Caco-2 (cell line): Measurements from ENCODE around the gene ARHGAP9. TPM values are rescaled to one million over a fixed set of nuclear protein-coding genes. Genes with fewer than 3 reads are reported as not detected.
"Not testable (repeated sequence)": the region's sequence is repeated elsewhere in the genome, so short reads cannot be mapped to it uniquely, and the experiment has no call there.

Experiments used
- BruUV-seq: library from RNA; stranded (reverse); fragments of 400-500 nt; replicated peaks from 2 replicates; lab custom pipeline; 2021; lab: Mats Ljungman, UMichigan
- CTCF ChIA-PET: fragments of 300-600 bp; sonication (Branson Sonifier 250); formaldehyde crosslinking; loops from one replicate; lab custom pipeline; 2022; ENCODE audit warnings: antibody characterized with exemption; lab: Charles Lee
- POLR2A ChIA-PET: fragments of 300-600 bp; sonication (Branson Sonifier 250); formaldehyde crosslinking; loops from one replicate; lab custom pipeline; 2022; ENCODE audit warnings: antibody characterized with exemption; lab: Charles Lee
- DNase-seq, 2 experiments: peaks; one replicate each; pipeline versions ENCODE4 v3.0.0 to v3.0.0-alpha.2; 2020 to 2022
- H3K27me3 ChIP-seq: replicated peaks from 2 replicates; pipeline ENCODE4 v1.6.0; 2011; ENCODE audit warnings: low read length; ENCODE audit not compliant: control insufficient read depth, insufficient read depth
- H3K36me3 ChIP-seq: 2 replicates; pipeline ENCODE4 v1.5.1; 2011; ENCODE audit warnings: low read length; ENCODE audit not compliant: control insufficient read depth, insufficient read depth
- H3K4me1 ChIP-seq: fragments of 250-450 bp; sonication (Bioruptor Pico); 2 replicates; pipeline ENCODE4 v1.5.1; 2020; ENCODE audit warnings: mild to moderate bottlenecking
- H3K4me3 ChIP-seq: 2 replicates; pipeline ENCODE4 v1.5.1; 2011; ENCODE audit warnings: low read depth, mild to moderate bottlenecking, control low read depth, low read length
- H3K9me3 ChIP-seq: fragments of 250-450 bp; sonication (Bioruptor Pico); 2 replicates; pipeline ENCODE4 v1.5.1; 2020; ENCODE audit warnings: mild to moderate bottlenecking, moderate library complexity
- H3K27ac Mint-ChIP-seq: one replicate; pipeline ENCODE4 v1.8.0; 2022; ENCODE audit warnings: mixed read lengths; ENCODE audit not compliant: unreplicated experiment
- H3K27me3 Mint-ChIP-seq: one replicate; pipeline ENCODE4 v1.8.0; 2022; ENCODE audit warnings: mixed read lengths; ENCODE audit not compliant: insufficient read depth, unreplicated experiment
- H3K36me3 Mint-ChIP-seq: one replicate; pipeline ENCODE4 v1.8.0; 2022; ENCODE audit warnings: mild to moderate bottlenecking, mixed read lengths; ENCODE audit not compliant: insufficient read depth, unreplicated experiment
- H3K4me1 Mint-ChIP-seq: one replicate; pipeline ENCODE4 v1.8.0; 2022; ENCODE audit warnings: low read depth, mixed read lengths; ENCODE audit not compliant: unreplicated experiment
- H3K4me3 Mint-ChIP-seq: one replicate; pipeline ENCODE4 v1.8.0; 2022; ENCODE audit warnings: mild to moderate bottlenecking, moderate library complexity, mixed read lengths; ENCODE audit not compliant: unreplicated experiment
- H3K9me3 Mint-ChIP-seq: one replicate; pipeline ENCODE4 v1.8.0; 2022; ENCODE audit warnings: mixed read lengths; ENCODE audit not compliant: unreplicated experiment
- intact Hi-C: fragments of 100-400 bp; cut with micrococcal nuclease; formaldehyde crosslinking; loops from one replicate; pipeline ENCODE4 v1.10.0; 2022; ENCODE audit not compliant: unreplicated experiment
- total RNA-seq: library from RNA; stranded (reverse); gene quantifications from 2 replicates; pipeline ENCODE4 v1.2.3, GENCODE V29; 2022
- TF ChIP-seq, protein P1 (sequence below), 2 experiments: fragments of 200-600 bp in 1 of 2; IDR thresholded peaks; 1 replicate in 1 of 2; 2 replicates in 1 of 2; pipeline versions ENCODE4 v1.5.1 to v1.8.0; 2011 to 2022; ENCODE audit warnings: antibody characterized with exemption in 1 of 2, control low read depth in 1 of 2, inconsistent platforms in 1 of 2, low read depth in 1 of 2, low read length in 1 of 2, mild to moderate bottlenecking in 1 of 2, moderate library complexity in 1 of 2; ENCODE audit not compliant: insufficient read depth in 1 of 2, severe bottlenecking in 1 of 2, unreplicated experiment in 1 of 2

The ARHGAP9 gene
- total RNA-seq, 1 experiment from 2014 or later = 0.75 TPM

DNA sequence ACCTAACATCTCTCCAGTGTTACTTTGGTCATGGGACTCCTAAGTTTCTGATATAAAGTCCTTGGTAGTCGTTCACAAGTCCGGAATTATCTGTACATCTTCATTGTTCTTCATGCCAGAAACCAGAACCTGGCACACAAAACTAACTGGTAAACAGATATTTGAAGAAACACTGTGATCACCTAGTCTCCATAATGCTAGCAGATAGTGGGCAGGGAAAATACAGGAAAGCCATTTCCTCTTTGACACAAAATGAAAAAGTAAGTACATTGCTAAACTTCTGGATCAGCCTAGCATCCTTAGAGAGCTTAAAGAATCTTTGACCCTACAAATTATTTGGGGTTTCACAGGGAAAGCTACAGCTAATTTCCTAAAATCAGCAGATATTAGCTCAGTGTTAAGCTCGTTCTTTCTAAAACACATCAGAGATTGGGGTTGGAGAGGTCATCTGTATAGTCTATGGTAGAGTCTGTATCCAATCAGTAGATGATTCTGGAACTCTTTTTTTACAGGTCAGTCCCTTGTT lies 35.8 kb upstream of the ARHGAP9 start:
- BruUV-seq = no TSS peak
- intact Hi-C loops = no loop called here

DNA sequence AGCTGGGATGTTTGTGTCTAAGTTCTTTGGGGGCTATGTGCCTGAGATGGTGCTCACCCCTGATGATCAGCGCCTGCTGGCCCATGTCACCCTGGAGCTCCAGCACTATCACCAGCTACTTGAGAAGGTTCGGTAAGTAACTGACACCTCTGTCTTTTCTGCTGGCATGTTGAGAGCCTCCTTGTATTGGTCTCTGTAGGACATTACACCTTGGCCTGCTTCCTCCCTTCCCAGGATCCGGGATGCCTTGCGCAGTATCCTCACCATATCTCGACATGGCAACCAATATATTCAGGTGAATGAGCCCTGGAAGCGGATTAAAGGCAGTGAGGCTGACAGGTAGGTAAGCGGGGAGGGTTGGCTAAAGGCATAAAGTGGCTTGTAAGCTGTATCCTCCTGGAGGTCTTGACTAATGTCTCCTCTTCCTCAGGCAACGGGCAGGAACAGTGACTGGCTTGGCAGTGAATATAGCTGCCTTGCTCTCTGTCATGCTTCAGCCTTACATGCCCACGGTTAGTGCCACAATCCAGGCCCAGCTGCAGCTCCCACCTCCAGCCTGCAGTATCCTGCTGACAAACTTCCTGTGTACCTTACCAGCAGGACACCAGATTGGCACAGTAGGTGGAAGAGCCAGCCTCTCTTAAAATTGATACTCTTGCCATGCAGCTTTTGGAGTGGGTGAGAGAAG lies 35.2 kb upstream of the ARHGAP9 start:
- DNase-seq = no peak
- TF ChIP-seq, protein P1, sequence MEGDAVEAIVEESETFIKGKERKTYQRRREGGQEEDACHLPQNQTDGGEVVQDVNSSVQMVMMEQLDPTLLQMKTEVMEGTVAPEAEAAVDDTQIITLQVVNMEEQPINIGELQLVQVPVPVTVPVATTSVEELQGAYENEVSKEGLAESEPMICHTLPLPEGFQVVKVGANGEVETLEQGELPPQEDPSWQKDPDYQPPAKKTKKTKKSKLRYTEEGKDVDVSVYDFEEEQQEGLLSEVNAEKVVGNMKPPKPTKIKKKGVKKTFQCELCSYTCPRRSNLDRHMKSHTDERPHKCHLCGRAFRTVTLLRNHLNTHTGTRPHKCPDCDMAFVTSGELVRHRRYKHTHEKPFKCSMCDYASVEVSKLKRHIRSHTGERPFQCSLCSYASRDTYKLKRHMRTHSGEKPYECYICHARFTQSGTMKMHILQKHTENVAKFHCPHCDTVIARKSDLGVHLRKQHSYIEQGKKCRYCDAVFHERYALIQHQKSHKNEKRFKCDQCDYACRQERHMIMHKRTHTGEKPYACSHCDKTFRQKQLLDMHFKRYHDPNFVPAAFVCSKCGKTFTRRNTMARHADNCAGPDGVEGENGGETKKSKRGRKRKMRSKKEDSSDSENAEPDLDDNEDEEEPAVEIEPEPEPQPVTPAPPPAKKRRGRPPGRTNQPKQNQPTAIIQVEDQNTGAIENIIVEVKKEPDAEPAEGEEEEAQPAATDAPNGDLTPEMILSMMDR (IDR thresholded peaks at IDR 0.05; ENCODE audit: insufficient read depth in 1 of 2, low read depth in 1 of 2, low read length in 1 of 2, severe bottlenecking in 1 of 2, unreplicated experiment in 1 of 2) = no peak
- Mint-ChIP-seq H3K4me1 (peaks cover 22% of the 10 kb centered on the region), H3K27ac (no peak overlapping the region), H3K9me3 (no peaks in the 10 kb centered on the region), H3K4me3 (no peak overlapping the region), H3K27me3 (no peaks in the 10 kb centered on the region), H3K36me3 (peaks cover 100% of the 10 kb centered on the region)
- ChIA-PET CTCF (no interaction called here), POLR2A (no interaction called here)
- intact Hi-C loops = no loop called here
- no peaks in the 10 kb centered on the region for H3K27me3 ChIP-seq
- peaks cover 9% of the 10 kb centered on the region; the same call in 1 of the 2 replicates for H3K4me1 ChIP-seq
- H3K9me3 ChIP-seq = no peaks in the 10 kb centered on the region
- no TSS peak for BruUV-seq
- no peak overlapping the region for H3K4me3 ChIP-seq
- peaks cover 4% of the 10 kb centered on the region for H3K36me3 ChIP-seq

More for the DNA sequence above, 35.8 kb upstream of the ARHGAP9 start:
- no peaks in the 10 kb centered on the region for H3K9me3 Mint-ChIP-seq
- no peak for DNase-seq
- peaks cover 100% of the 10 kb centered on the region for H3K36me3 Mint-ChIP-seq
- H3K4me1 Mint-ChIP-seq = peaks cover 22% of the 10 kb centered on the region
- no peaks in the 10 kb centered on the region for H3K9me3 ChIP-seq
- H3K36me3 ChIP-seq = peaks cover 4% of the 10 kb centered on the region
- H3K4me3 Mint-ChIP-seq = no peak overlapping the region
- H3K4me1 ChIP-seq = peaks cover 9% of the 10 kb centered on the region; the same call in 1 of the 2 replicates
- H3K27me3 Mint-ChIP-seq = no peaks in the 10 kb centered on the region
- no peaks in the 10 kb centered on the region for H3K27me3 ChIP-seq
- ChIA-PET CTCF (no interaction called here), POLR2A (no interaction called here)
- H3K27ac Mint-ChIP-seq = no peak overlapping the region
- TF ChIP-seq, protein P1 (IDR thresholded peaks at IDR 0.05; ENCODE audit: insufficient read depth in 1 of 2, low read depth in 1 of 2, low read length in 1 of 2, severe bottlenecking in 1 of 2, unreplicated experiment in 1 of 2) = no peak
- no peak overlapping the region for H3K4me3 ChIP-seq

DNA sequence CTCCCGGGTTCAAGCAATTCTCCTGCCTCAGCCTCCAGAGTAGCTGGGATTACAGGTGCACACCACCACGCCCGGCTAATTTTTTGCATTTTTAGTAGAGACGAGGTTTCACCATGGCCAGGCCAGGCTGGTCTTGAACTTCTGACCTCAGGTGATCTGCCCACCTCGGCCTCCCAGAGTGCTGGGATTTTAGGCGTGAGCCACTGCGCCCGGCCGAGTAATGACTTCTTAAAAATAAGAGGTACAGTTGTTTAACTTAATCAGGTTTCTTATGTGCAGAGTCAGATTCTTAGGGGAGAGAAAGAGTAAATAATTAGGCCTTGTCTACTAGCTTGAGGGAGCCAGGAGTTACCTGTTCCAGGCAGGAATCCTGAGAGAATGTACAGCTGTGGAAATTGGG lies 34.6 kb upstream of the ARHGAP9 start:
- POLR2A ChIA-PET = interaction anchor here (0.6 kb wide), 1 partner anchor 14 kb away, joined by 3 read pairs; no protein-coding TSS in a partner anchor
- H3K27me3 ChIP-seq, DNase-seq, H3K4me3 ChIP-seq, CTCF ChIA-PET, H3K4me1 ChIP-seq, H3K27ac Mint-ChIP-seq, H3K4me3 Mint-ChIP-seq, BruUV-seq, H3K36me3 ChIP-seq, H3K27me3 Mint-ChIP-seq, intact Hi-C loops, H3K9me3 ChIP-seq, H3K9me3 Mint-ChIP-seq: not testable (repeated sequence)
- H3K4me1 Mint-ChIP-seq = peaks cover 20% of the 10 kb centered on the region
- peaks cover 100% of the 10 kb centered on the region for H3K36me3 Mint-ChIP-seq

DNA sequence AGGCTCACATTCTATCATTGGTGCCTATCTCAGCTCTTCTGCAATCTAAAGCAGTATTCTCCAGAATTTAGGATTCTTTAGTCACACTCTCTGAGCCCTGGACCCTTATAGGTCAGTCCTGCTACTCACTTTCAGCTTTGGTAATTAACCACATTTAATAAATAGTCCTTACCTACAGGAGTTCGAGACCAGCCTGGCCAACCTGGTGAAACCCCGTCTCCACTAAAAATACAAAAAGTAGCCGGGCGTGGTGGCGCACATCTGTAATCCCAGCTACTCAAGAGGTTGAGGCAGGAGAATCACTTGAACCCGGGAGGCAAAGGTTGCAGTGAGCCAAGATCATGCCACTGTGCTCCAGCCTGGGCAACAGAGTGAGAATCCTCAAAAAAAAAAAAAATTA lies 34.0 kb upstream of the ARHGAP9 start:
- H3K4me3 Mint-ChIP-seq, H3K27ac Mint-ChIP-seq, CTCF ChIA-PET, H3K4me1 ChIP-seq, H3K36me3 ChIP-seq, BruUV-seq, DNase-seq, H3K27me3 ChIP-seq, H3K9me3 ChIP-seq, intact Hi-C loops, H3K4me3 ChIP-seq, H3K27me3 Mint-ChIP-seq, H3K9me3 Mint-ChIP-seq: not testable (repeated sequence)
- POLR2A ChIA-PET = interaction anchor here (0.6 kb wide), 1 partner anchor 13 kb away, joined by 3 read pairs; no protein-coding TSS in a partner anchor
- Mint-ChIP-seq H3K4me1 (peaks cover 14% of the 10 kb centered on the region), H3K36me3 (peaks cover 100% of the 10 kb centered on the region)
